ENCODE data around the gene GNG7. TPM values are rescaled to one million over a fixed set of nuclear protein-coding genes. Genes with fewer than 3 reads are reported as not detected.

Gene GNG7
- total RNA-seq, 1 experiment from 2014 or later = 9.6 TPM

DNA sequence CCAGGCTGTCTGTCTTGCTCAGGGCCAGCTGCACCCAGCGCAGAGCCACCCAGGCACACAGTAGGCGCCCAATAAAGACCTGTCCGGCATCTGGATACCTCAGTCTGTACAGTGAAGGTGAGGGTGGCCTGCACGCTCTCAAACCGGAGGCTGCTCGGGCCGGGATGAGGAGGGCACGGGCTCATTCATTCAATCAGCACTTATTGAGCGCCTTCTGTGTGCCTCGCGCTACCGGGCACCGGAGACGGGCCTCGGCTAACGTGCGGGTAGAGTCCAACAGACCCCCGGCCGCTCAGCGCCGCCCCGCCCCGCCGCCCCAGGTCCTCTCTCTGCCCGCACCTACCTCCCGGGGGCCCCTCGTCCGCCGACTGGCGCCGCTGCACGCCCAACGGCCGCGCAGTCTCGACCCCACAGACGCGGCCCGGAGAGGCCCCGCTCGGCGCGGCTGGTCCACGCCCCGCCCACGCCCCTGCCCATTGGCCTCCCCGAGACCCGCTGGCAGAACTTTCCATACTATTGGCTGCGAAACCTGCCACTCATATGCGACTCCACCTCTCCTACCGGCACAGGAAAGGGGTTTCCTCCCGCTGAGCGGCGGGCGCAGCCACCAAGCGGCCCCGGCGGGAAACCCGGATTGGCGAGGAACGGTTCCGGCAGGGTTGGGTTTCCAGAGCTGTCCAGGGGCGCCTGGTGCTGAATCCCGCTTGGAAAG, 37.3 kb upstream of the GNG7 start, which contains the start of gene SLC39A3 (continued):
- TF ChIP-seq, protein P1, sequence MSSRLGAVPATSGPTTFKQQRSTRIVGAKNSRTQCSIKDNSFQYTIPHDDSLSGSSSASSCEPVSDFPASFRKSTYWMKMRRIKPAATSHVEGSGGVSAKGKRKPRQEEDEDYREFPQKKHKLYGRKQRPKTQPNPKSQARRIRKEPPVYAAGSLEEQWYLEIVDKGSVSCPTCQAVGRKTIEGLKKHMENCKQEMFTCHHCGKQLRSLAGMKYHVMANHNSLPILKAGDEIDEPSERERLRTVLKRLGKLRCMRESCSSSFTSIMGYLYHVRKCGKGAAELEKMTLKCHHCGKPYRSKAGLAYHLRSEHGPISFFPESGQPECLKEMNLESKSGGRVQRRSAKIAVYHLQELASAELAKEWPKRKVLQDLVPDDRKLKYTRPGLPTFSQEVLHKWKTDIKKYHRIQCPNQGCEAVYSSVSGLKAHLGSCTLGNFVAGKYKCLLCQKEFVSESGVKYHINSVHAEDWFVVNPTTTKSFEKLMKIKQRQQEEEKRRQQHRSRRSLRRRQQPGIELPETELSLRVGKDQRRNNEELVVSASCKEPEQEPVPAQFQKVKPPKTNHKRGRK (CRISPR knock-in tag; IDR thresholded peaks at IDR 0.05; ENCODE audit: borderline replicate concordance) = peak; percentile 73; the same call in 1 of the 2 replicates
- TF ChIP-seq TCF7 (CRISPR knock-in tag; IDR thresholded peaks at IDR 0.05; ENCODE audit: low read depth) (peak; percentile 91), CREM (CRISPR knock-in tag; IDR thresholded peaks at IDR 0.05) (peak; percentile 89), ZBTB21 (CRISPR knock-in tag; IDR thresholded peaks at IDR 0.05; ENCODE audit: borderline replicate concordance) (peak; percentile 97), ELF4 (CRISPR knock-in tag; IDR thresholded peaks at IDR 0.05; ENCODE audit: low read depth) (peak; percentile 88; the same call in 1 of the 2 replicates), JAZF1 (CRISPR knock-in tag; IDR thresholded peaks at IDR 0.05) (no peak), NR3C1 (CRISPR knock-in tag; conservative IDR thresholded peaks at IDR 0.05; ENCODE audit: low read depth) (peak; percentile 98), GRHL2 (CRISPR knock-in tag; IDR thresholded peaks at IDR 0.05; ENCODE audit: insufficient replicate concordance, severe bottlenecking) (no peak), ZNF671 (CRISPR knock-in tag; IDR thresholded peaks at IDR 0.05) (no peak), RELA (CRISPR knock-in tag; IDR thresholded peaks at IDR 0.05; ENCODE audit: borderline replicate concordance) (peak; percentile 95), ESRRA (CRISPR knock-in tag; IDR thresholded peaks at IDR 0.05; ENCODE audit: borderline replicate concordance) (peak; percentile 98), CREB1 (CRISPR knock-in tag; IDR thresholded peaks at IDR 0.05) (peak; percentile 96), JUN (CRISPR knock-in tag; IDR thresholded peaks at IDR 0.05) (peak; percentile 92), ZNF416 (CRISPR knock-in tag; IDR thresholded peaks at IDR 0.05) (no peak), ZNF317 (CRISPR knock-in tag; IDR thresholded peaks at IDR 0.05; ENCODE audit: borderline replicate concordance, low read depth) (peak; percentile 73; the same call in 1 of the 2 replicates), HMGA2 (CRISPR knock-in tag; IDR thresholded peaks at IDR 0.05) (no peak), TP53 (CRISPR knock-in tag; IDR thresholded peaks at IDR 0.05) (peak; percentile 98), FOXK1 (CRISPR knock-in tag; IDR thresholded peaks at IDR 0.05) (peak; percentile 93), MYBL2 (CRISPR knock-in tag; IDR thresholded peaks at IDR 0.05) (peak; percentile 93), CBFB (CRISPR knock-in tag; IDR thresholded peaks at IDR 0.05; ENCODE audit: low read depth) (peak; percentile 98)
- TF ChIP-seq, protein P2, sequence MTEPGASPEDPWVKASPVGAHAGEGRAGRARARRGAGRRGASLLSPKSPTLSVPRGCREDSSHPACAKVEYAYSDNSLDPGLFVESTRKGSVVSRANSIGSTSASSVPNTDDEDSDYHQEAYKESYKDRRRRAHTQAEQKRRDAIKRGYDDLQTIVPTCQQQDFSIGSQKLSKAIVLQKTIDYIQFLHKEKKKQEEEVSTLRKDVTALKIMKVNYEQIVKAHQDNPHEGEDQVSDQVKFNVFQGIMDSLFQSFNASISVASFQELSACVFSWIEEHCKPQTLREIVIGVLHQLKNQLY (CRISPR knock-in tag; IDR thresholded peaks at IDR 0.05) = no peak
- TF ChIP-seq, protein P3, sequence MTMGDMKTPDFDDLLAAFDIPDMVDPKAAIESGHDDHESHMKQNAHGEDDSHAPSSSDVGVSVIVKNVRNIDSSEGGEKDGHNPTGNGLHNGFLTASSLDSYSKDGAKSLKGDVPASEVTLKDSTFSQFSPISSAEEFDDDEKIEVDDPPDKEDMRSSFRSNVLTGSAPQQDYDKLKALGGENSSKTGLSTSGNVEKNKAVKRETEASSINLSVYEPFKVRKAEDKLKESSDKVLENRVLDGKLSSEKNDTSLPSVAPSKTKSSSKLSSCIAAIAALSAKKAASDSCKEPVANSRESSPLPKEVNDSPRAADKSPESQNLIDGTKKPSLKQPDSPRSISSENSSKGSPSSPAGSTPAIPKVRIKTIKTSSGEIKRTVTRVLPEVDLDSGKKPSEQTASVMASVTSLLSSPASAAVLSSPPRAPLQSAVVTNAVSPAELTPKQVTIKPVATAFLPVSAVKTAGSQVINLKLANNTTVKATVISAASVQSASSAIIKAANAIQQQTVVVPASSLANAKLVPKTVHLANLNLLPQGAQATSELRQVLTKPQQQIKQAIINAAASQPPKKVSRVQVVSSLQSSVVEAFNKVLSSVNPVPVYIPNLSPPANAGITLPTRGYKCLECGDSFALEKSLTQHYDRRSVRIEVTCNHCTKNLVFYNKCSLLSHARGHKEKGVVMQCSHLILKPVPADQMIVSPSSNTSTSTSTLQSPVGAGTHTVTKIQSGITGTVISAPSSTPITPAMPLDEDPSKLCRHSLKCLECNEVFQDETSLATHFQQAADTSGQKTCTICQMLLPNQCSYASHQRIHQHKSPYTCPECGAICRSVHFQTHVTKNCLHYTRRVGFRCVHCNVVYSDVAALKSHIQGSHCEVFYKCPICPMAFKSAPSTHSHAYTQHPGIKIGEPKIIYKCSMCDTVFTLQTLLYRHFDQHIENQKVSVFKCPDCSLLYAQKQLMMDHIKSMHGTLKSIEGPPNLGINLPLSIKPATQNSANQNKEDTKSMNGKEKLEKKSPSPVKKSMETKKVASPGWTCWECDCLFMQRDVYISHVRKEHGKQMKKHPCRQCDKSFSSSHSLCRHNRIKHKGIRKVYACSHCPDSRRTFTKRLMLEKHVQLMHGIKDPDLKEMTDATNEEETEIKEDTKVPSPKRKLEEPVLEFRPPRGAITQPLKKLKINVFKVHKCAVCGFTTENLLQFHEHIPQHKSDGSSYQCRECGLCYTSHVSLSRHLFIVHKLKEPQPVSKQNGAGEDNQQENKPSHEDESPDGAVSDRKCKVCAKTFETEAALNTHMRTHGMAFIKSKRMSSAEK (CRISPR knock-in tag; IDR thresholded peaks at IDR 0.05; ENCODE audit: borderline replicate concordance) = no peak
- TF ChIP-seq, protein P4, sequence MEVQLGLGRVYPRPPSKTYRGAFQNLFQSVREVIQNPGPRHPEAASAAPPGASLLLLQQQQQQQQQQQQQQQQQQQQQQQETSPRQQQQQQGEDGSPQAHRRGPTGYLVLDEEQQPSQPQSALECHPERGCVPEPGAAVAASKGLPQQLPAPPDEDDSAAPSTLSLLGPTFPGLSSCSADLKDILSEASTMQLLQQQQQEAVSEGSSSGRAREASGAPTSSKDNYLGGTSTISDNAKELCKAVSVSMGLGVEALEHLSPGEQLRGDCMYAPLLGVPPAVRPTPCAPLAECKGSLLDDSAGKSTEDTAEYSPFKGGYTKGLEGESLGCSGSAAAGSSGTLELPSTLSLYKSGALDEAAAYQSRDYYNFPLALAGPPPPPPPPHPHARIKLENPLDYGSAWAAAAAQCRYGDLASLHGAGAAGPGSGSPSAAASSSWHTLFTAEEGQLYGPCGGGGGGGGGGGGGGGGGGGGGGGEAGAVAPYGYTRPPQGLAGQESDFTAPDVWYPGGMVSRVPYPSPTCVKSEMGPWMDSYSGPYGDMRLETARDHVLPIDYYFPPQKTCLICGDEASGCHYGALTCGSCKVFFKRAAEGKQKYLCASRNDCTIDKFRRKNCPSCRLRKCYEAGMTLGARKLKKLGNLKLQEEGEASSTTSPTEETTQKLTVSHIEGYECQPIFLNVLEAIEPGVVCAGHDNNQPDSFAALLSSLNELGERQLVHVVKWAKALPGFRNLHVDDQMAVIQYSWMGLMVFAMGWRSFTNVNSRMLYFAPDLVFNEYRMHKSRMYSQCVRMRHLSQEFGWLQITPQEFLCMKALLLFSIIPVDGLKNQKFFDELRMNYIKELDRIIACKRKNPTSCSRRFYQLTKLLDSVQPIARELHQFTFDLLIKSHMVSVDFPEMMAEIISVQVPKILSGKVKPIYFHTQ (CRISPR knock-in tag; IDR thresholded peaks at IDR 0.05) = no peak
- TF ChIP-seq, protein P5, sequence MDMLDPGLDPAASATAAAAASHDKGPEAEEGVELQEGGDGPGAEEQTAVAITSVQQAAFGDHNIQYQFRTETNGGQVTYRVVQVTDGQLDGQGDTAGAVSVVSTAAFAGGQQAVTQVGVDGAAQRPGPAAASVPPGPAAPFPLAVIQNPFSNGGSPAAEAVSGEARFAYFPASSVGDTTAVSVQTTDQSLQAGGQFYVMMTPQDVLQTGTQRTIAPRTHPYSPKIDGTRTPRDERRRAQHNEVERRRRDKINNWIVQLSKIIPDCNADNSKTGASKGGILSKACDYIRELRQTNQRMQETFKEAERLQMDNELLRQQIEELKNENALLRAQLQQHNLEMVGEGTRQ (CRISPR knock-in tag; IDR thresholded peaks at IDR 0.05) = peak; percentile 63; the same call in 1 of the 2 replicates
- TF ChIP-seq, protein P6, sequence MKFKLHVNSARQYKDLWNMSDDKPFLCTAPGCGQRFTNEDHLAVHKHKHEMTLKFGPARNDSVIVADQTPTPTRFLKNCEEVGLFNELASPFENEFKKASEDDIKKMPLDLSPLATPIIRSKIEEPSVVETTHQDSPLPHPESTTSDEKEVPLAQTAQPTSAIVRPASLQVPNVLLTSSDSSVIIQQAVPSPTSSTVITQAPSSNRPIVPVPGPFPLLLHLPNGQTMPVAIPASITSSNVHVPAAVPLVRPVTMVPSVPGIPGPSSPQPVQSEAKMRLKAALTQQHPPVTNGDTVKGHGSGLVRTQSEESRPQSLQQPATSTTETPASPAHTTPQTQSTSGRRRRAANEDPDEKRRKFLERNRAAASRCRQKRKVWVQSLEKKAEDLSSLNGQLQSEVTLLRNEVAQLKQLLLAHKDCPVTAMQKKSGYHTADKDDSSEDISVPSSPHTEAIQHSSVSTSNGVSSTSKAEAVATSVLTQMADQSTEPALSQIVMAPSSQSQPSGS (CRISPR knock-in tag; IDR thresholded peaks at IDR 0.05; ENCODE audit: borderline replicate concordance, low read depth) = 0 out of 2 replicates have a peak, but pooled peaks have one; percentile 66
- TF ChIP-seq, protein P7, sequence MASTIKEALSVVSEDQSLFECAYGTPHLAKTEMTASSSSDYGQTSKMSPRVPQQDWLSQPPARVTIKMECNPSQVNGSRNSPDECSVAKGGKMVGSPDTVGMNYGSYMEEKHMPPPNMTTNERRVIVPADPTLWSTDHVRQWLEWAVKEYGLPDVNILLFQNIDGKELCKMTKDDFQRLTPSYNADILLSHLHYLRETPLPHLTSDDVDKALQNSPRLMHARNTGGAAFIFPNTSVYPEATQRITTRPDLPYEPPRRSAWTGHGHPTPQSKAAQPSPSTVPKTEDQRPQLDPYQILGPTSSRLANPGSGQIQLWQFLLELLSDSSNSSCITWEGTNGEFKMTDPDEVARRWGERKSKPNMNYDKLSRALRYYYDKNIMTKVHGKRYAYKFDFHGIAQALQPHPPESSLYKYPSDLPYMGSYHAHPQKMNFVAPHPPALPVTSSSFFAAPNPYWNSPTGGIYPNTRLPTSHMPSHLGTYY (CRISPR knock-in tag; IDR thresholded peaks at IDR 0.05) = peak; percentile 85; the same call in 1 of the 2 replicates

Data from WTC11 (cell line).